ENCODE measurements around the gene CCND1. TPM values are rescaled to one million over a fixed set of nuclear protein-coding genes. Genes with fewer than 3 reads are reported as not detected.

The CCND1 gene
- total and polyA plus RNA-seq, 9 of the 15 experiments (the other 6 are each of a cell fraction or from before 2014, with no cell fraction given), result 0.04 to 23.3 (median 3.8) TPM

- TF ChIP-seq, protein P1, sequence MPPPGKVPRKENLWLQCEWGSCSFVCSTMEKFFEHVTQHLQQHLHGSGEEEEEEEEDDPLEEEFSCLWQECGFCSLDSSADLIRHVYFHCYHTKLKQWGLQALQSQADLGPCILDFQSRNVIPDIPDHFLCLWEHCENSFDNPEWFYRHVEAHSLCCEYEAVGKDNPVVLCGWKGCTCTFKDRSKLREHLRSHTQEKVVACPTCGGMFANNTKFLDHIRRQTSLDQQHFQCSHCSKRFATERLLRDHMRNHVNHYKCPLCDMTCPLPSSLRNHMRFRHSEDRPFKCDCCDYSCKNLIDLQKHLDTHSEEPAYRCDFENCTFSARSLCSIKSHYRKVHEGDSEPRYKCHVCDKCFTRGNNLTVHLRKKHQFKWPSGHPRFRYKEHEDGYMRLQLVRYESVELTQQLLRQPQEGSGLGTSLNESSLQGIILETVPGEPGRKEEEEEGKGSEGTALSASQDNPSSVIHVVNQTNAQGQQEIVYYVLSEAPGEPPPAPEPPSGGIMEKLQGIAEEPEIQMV (tag; conservative IDR thresholded peaks at IDR 0.05; ENCODE audit: low read depth), result no peak
- TF ChIP-seq TRIM28 (IDR thresholded peaks at IDR 0.05) (0 out of 2 replicates have a peak, but pooled peaks have one; percentile 35), STAT5B (CRISPR knock-in tag; IDR thresholded peaks at IDR 0.05) (no peak), JUNB (CRISPR knock-in tag; conservative IDR thresholded peaks at IDR 0.05) (no peak), ELF4 (CRISPR knock-in tag; IDR thresholded peaks at IDR 0.05) (no peak), DACH1 (IDR thresholded peaks at IDR 0.05; ENCODE audit: partially characterized antibody) (no peak), MYBL2 (IDR thresholded peaks at IDR 0.05; ENCODE audit: low read depth) (no peak), MYBL2 (CRISPR knock-in tag; IDR thresholded peaks at IDR 0.05; ENCODE audit: borderline replicate concordance) (no peak), CBX3 (IDR thresholded peaks at IDR 0.05; ENCODE audit: borderline replicate concordance in 1 of 2, low read length in 2 of 2) (0 out of 3 replicates have a peak, but pooled peaks of 1 of the 2 experiments have one; percentile 20)
- TF ChIP-seq, protein P2, sequence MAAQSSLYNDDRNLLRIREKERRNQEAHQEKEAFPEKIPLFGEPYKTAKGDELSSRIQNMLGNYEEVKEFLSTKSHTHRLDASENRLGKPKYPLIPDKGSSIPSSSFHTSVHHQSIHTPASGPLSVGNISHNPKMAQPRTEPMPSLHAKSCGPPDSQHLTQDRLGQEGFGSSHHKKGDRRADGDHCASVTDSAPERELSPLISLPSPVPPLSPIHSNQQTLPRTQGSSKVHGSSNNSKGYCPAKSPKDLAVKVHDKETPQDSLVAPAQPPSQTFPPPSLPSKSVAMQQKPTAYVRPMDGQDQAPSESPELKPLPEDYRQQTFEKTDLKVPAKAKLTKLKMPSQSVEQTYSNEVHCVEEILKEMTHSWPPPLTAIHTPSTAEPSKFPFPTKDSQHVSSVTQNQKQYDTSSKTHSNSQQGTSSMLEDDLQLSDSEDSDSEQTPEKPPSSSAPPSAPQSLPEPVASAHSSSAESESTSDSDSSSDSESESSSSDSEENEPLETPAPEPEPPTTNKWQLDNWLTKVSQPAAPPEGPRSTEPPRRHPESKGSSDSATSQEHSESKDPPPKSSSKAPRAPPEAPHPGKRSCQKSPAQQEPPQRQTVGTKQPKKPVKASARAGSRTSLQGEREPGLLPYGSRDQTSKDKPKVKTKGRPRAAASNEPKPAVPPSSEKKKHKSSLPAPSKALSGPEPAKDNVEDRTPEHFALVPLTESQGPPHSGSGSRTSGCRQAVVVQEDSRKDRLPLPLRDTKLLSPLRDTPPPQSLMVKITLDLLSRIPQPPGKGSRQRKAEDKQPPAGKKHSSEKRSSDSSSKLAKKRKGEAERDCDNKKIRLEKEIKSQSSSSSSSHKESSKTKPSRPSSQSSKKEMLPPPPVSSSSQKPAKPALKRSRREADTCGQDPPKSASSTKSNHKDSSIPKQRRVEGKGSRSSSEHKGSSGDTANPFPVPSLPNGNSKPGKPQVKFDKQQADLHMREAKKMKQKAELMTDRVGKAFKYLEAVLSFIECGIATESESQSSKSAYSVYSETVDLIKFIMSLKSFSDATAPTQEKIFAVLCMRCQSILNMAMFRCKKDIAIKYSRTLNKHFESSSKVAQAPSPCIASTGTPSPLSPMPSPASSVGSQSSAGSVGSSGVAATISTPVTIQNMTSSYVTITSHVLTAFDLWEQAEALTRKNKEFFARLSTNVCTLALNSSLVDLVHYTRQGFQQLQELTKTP (IDR thresholded peaks at IDR 0.05; ENCODE audit: low read depth in 1 of 2, partially characterized antibody in 2 of 2), result no peak
- TF ChIP-seq, protein P3, sequence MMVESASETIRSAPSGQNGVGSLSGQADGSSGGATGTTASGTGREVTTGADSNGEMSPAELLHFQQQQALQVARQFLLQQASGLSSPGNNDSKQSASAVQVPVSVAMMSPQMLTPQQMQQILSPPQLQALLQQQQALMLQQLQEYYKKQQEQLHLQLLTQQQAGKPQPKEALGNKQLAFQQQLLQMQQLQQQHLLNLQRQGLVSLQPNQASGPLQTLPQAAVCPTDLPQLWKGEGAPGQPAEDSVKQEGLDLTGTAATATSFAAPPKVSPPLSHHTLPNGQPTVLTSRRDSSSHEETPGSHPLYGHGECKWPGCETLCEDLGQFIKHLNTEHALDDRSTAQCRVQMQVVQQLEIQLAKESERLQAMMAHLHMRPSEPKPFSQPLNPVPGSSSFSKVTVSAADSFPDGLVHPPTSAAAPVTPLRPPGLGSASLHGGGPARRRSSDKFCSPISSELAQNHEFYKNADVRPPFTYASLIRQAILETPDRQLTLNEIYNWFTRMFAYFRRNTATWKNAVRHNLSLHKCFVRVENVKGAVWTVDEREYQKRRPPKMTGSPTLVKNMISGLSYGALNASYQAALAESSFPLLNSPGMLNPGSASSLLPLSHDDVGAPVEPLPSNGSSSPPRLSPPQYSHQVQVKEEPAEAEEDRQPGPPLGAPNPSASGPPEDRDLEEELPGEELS (CRISPR knock-in tag; IDR thresholded peaks at IDR 0.05; ENCODE audit: borderline replicate concordance), result no peak
Observed at GRCh38 chr11:69692422-69692821, 51.5 kb downstream of the CCND1 start (continued).
